ENCODE results near the gene LDHD.
"Not testable (repeated sequence)": the region's sequence is repeated elsewhere in the genome, so short reads cannot be mapped to it uniquely, and the experiment has no call there.

The LDHD gene

GRCh38 chr16:75097941-75098901 lies 18.4 kb downstream of the LDHD start:
- DNase-seq, result no peak

- no peak for DNase-seq
Measured at GRCh38 chr16:75097191-75097761, 19.3 kb downstream of the LDHD start.

GRCh38 chr16:75096656-75097055 lies 19.9 kb downstream of the LDHD start:
- DNase-seq, result no peak

- no peak for DNase-seq
Measured at GRCh38 chr16:75095204-75095621, 21.4 kb downstream of the LDHD start.

DNA sequence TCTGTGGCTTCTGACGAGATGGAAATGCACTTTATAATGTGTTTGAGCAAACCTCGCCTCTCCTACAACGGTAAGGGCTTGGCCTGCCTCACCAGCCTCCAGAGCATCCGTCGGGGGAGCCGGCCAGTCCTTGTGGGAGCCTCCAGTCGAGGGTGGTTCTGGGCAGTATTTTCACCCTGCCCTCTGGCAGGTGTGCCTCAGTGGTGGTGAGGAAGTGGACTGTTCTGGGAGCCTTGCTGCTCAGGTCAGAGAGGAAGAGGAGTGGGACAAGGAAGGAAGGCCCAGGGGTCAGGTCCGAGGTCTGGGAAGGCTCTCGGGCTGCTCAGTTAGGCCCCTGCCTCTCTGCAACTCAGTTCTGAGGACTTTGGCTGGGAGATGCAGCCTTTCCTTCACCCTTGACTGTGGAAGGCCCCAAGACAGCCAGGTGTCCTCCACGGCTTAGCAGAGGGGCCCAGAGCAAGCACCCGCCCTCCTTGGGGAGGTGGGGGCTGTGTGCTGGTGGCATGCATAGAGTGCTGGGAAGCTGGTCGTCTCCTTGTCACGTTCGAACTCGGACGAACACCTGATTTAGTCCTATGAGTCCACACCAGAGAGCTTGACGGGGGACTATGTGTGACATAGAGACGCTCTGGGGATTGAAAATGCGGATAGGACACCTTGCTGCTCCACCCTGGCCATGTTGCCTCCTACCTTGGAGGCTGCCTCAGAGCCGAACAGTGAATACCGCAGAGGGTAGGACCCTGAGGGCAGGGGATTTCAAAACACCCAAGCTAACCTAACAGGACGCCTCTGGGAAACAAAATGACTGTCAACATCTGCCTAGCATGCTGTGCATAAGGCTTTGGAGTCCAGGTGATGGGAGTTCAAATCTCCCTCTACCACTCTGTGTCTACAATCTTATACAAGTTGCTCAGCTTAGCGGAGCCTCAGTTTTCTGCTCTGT lies 22.7 kb downstream of the LDHD start:
- DNase-seq, result no peak

GRCh38 chr16:75092777-75093176 lies 23.8 kb downstream of the LDHD start:
- no peak for DNase-seq

DNA sequence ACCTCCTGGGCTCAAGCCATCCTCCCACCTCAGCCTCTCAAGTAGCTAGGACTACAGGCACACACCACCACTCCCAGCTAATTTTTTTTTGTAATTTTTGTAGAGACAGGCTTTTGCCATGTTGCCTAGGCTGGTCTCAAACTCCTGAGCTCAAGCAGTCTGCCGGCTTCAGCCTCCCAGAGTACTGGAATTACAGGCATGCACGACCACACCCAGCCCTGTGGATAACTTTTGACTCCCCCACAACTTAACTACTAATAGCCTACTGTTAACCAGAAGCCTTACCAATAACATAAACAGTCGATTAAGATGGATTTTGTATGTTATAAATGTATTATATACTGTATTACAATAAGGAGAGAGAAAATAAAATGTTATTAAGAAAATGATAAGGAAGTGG lies 25.0 kb downstream of the LDHD start:
- DNase-seq, result peak; percentile 35

DNA sequence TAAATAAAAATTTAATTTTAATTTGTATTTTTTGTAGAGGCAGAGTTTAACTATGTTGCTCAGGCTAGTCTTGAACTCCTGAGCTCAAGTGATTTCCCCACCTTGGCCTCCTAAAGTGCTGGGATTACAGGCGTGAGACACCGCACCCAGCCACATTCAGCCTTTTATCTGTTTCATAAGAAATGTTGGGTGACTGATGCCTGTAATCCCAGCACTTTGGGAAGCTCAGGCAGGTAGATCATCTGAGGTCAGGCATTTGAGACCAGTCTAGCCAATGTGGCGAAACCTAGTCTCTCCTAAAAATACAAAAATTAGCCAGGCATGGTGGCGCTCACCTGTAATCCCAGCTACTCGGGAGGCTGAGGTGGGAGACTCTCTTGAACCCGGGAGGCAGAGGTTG lies 25.7 kb downstream of the LDHD start:
- not testable (repeated sequence) for DNase-seq

DNA sequence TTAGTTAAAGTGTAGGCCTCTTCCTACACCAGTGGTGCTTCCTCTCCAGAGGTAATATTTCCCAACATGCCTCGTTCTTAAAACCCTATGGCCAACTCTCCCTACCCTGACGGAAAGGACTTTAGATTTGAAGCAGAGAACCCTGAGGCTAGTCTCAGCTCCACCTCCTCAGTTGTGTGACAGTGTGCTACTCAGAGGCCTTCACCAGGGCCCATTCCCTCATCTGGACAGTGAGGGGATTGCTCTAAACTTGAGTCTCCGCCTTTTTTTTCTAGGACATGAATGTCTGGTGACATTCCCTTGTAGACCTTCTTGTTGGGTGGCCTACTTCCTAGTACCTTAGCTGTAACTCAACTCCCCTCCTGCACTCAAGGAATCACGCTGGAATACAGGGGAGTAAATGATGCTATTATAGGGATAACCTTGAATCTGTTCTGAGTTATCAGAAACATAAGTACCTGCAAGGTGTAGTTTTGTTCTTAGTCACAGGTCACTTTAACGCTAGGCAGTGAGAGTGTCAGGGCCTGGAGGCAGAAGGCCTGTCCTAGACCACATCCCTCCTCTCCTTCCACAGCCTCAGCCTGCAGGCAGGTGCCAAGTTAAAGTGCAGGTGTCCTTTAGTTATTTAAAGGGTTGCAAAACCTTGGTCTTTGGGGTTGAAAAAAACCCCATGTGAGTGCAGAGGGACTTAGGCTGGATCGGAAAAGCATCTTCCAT lies 26.9 kb downstream of the LDHD start:
- no peak for DNase-seq

GRCh38 chr16:75088934-75089333 lies 27.6 kb downstream of the LDHD start:
- DNase-seq, result no peak

GRCh38 chr16:75088216-75088615 lies 28.4 kb downstream of the LDHD start:
- DNase-seq, result no peak

DNA sequence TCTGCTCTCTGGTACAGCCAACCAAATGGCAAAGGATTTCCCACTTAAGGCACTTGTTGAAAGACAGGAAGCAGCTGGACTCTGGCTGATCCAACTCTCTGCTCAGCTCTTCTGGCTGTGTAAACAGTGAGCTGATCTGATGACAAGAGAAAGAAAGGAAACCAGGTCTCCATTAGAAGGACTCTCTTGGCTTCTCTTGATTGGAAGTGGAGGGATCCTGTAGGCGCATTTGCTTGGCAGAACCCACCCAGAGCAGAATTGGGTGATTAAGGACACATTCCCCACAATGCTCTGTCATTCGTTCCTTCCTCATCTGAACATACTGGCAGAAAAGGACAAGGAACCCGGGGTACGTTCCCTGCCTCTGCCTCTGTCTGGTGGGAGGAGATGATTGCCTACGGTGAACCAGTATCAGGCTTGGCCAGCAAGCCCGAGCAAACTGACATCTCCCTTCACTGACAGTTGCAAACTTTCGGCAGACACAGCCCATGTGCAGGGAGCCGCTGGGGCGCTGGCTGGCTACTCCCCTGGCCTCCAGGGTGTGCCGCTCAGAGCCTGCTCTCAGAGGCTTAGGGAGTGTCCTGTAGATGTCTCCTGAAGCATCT lies 29.1 kb downstream of the LDHD start:
- peak; percentile 19 for DNase-seq

DNA sequence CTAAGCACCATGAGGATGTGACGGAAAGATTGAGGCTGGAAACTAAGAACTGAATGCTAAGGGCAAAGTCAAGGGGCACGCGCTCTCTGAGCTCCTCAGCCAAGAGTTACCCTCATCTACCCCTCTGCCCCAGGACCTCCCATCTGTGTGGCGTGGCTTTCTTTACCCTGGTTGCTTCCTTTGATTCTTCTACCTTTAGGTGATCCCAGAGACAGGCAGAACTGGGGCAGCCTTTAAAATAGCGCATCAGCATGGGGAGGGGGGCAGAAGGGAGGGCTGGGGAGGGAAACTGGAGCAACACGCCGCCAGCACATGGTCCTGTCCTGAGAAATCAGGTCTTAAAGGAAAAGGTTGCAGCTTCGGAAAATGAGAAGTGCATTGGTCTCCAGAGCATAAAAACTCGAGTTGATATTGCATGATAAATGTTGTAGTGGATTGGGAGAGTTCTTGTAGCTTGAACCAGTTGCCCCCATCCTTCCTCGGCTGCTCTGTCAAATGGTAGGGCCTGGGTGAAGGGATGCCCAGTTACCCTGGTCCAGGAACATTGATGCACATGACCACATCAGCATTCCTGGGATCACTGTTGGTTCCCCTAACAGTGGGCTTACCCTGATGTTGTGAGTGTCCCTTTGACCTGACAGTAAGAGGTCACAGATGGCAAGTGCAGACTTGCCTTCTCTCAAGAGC lies 29.7 kb downstream of the LDHD start:
- DNase-seq, result no peak

GRCh38 chr16:75086281-75086680 lies 30.3 kb downstream of the LDHD start:
- DNase-seq, result peak; percentile 17

- no peak for DNase-seq
Measured at GRCh38 chr16:75085556-75085955, 31.0 kb downstream of the LDHD start.

GRCh38 chr16:75083813-75084212 lies 32.8 kb downstream of the LDHD start:
- no peak for DNase-seq

- no peak for DNase-seq
Measured at GRCh38 chr16:75081179-75081859, 35.3 kb downstream of the LDHD start.

DNA sequence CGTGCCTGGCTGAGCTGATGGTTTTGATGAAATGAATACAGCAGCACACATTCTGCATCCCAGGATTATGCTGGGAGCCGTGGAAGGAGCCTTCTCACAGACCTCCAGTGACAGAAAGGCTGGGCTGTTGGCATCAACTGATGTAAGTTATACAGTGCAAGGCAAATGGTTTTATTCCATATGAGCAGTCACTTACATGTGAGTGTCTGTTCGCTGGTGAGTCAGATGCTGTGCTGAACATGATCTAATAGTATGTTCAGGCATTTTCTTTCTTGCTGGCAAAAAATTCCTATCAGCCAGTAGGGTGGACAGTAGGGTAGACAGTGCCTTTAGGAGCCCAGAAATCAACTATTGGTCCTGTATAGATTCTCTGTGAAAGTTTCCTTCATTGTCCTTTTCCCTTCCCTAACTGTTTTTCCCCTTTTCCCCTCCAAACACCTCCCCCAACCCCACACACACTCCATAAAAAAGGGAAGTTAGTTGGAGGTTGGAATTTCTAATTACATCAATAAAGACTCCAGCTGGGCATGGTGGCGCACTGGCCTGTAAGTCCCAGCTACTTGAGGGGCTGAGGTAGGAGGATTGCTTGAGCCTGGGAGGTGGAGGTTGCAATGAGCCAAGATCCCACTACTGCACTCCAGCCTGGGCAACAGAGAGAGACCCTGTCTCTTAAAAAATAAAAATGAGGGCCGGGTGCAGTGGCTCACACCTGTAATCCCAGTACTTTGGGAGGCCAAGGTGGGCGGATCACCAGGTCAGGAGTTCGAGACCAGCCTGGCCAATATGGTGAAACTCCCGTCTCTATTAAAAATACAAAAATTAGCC lies 36.2 kb downstream of the LDHD start:
- peak; percentile 60 for DNase-seq

DNA sequence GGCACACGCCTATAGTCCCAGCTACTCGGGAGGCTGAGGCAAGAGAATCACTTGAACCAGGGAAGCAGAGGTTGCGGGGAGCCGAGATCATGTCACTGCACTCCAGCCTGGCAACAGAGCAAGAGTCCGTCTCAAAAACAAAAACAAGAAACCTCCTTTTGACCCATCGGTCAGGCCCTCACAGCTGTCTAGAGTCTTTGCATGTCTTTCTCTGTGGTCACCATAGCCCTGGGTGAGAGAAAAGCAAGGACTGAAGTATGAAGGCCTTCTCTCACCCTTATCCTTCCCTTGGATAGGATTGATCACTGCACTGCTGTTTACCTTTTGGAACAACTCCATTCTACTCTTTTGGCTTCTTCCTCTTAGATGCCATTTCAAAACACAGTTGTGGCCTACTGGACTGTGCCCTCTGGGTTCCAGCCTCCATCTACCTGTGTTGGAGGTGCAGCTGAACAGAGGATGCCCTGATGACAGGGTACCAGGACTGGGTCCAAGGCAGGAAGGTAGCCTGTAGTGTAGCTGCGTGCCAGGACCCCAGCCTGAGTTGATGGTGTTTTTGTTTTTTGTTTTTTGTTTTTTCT lies 37.1 kb downstream of the LDHD start:
- DNase-seq, result no peak

DNA sequence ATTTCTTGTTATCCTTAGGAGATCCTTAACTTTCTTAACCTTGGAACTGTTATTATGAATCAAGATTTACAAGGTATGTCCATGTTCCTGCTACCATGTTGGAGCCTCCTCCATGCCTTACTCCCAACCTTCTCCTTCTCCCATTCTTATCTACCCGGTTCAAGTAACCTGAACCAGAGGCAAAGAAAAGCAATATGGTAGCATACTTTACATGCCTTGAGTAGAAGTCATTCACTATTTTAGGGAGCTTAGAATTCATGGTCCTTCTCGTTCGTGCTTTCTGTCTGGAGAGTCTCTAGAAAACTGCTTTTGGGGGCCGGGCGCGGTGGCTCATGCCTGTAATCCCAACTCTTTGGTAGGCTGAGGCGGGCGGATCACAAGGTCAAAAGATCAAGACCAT lies 37.7 kb downstream of the LDHD start:
- DNase-seq, result no peak
